NCI-H128 (cell line): ENCODE results near the gene LRRK1.

ENCODE experiments used
- DNase-seq: peaks from one replicate; lab custom pipeline; 2025; ENCODE audit not compliant: unreplicated experiment; lab: John Stamatoyannopoulos, UW

The LRRK1 gene

DNA sequence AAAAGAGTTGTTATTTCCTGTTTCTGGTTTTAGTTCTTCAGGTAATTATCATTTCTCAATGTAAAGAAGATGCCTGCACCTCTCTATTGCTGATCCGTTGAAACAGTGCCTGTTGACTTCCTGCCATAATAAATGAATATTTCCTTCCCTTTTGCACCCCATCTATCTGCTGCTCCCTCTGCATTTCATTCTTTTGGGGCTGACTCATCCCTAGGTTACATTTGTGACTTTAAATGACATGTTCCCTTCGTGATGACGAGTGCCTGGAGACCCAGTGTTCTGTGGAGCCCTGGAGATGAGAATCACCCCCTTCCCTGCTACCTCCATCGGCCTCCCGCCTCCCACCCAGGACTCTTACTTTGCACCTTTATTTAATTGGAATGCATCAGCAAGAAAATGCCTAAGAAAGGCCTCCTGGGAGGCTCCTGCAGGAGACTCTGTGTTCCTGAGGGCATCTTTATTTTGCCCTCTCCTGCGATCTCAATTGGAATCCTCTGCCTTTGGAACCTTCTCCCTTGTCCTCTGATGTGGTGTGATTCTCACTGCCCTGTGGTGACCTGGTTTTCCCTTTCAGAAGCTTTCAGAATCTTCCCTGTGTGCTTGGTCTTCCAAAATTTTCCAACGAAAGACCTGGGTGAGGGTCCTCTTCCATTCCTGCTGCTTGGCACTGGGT is 13.7 kb downstream of the LRRK1 start:
- no peak for DNase-seq

DNA sequence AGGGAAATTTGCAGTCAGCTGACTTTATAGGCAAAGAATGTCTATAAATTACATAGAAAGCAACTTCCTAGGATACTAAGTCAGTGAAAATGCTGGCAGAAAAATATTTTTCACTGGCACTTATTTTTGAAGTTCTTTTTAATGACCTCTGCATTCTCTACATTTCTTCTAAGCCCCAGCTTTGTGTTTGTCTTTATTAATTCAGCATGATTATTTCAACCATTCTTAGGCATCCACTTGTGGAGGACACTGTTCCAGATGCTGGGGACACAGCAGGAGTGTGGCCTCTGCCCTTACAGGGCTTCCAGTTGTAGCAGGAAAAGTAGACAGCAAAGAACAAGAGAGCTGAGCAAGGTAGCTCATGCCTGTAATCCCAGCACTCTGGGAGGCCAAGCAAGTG is 15.0 kb downstream of the LRRK1 start:
- DNase-seq: no peak

GRCh38 chr15:100934726-100935125 is 15.6 kb downstream of the LRRK1 start:
- no peak for DNase-seq

- DNase-seq: no peak
Measured at GRCh38 chr15:100937171-100937570, 18.0 kb downstream of the LRRK1 start.

DNA sequence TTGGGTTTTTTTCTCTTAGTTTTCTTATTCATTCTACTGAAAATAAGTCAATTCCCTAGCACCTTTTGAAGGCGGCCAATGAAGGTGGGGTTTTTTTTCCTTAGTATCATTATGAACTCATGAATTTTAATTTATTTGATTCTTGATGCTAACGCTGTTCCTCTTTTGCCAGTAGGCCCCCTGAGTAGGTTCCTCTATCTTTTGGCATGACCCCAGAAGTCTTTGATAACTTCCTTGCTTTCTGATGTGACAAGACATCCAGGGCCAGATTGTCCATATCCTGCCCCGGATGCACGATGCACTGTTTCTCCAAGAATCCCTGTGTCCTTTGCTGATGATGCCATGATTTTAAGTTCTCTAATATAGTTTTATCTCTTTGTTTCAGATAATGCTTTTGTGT is 20.6 kb downstream of the LRRK1 start:
- DNase-seq: no peak

DNA sequence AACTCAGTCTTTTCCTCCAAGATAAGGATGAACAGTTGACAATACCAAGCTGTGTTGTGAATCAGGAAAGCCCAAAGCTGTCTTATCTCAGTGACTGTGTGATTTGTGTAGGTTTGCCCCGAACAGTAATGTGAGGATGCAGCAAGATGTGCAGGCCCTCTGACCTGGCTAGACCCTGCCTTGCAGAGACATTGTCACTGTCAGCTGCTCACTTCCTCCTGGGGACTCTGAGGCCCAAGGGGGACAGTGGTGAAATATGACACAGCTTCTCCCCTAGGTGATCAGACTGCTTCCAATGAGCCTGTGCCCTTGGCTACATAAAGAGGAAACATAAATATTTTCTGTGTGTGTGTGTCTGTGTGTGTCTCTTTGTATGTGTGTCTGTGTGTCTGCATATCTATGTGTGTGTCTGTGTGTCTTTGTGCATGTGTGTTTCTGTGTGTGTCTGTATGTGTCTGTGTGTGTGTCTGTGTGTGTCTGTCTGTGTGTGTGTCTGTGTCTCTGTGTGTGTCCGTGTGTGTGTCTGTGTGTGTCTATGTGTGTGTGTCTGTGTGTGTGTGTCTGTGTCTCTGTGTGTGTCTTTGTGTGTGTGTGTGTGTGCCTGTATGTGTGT is 21.7 kb downstream of the LRRK1 start:
- DNase-seq: no peak

GRCh38 chr15:100941536-100941935 is 22.4 kb downstream of the LRRK1 start:
- DNase-seq: no peak

- DNase-seq: no peak
Measured at GRCh38 chr15:100942656-100943425, 23.7 kb downstream of the LRRK1 start.

DNA sequence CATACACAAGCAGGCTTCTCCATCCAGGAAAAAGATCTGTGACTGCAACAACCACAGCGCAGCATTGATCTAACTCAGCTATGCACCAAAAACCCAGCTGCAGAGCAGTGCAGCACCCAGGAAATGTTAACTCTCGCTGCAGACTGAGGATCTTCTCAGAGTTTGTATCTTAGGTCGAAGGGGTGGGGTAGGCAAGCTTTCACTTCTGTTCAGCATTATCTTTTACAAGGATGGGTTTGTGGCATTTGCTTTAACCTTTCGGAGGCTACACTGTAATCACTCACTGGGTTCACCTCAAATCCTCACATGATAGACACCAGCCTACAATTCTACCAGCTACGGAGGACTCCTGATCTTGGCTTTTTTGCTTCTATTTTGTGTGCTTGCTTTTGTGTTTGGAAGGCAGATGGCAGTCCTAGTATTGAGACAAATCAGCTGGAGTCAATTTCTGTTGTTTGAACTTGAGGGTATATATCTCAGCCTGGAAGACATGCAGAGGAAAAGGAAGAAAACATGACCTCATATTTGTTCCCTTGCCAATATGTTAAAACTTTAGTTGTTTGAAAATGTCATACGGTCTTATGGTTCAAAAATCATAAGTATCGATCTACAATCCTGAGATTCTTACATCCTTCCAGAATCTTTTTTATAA is 25.2 kb downstream of the LRRK1 start:
- DNase-seq: no peak

GRCh38 chr15:100944986-100945385 is 25.8 kb downstream of the LRRK1 start:
- no peak for DNase-seq

DNA sequence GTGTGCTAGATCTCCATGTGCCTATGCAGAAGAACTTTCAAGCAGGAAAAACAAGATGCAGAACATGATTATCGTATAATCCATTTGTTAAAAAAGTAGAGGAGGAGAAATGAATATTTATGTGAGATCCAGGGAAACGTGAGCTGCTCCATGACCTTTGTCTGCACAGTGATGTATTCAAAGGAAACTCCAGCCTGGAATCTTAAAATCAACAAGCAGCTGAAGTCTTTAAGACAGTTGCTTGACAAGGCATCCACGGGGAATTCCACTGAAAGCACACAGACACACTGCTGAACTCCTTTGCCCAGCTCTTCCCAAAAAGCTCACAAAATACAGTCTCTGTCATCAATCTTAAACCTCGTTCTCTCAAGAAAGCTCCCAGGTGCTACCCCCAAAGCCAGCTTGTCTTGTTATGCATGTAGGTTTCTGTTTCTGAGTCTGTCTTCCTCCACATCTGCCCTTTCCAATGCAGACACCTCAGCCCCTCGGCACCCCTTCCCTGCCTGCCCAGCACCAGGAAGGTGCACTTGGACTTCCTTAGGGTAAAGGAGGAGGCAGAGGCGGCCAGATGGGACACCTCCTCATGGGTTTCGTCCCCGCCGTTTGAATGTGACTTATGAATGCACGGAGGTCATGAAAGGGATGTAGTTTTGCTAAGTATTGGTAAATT is 28.7 kb downstream of the LRRK1 start:
- DNase-seq: no peak

DNA sequence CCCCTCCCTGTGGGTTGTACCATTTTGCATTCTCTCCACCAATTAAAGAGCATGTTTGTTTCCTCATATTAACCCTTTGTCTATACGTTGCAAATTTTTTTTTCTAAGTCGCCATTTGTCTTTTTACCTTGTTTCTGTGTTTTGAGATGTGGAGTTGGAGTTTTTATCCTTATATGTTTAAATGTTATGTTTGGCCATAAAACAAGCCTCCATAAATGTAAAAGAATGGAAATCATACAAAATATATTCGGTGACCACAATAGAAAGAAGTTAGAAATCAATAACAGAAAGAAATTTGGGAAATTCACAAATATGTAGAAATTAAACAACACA is 29.2 kb downstream of the LRRK1 start:
- DNase-seq: no peak

DNA sequence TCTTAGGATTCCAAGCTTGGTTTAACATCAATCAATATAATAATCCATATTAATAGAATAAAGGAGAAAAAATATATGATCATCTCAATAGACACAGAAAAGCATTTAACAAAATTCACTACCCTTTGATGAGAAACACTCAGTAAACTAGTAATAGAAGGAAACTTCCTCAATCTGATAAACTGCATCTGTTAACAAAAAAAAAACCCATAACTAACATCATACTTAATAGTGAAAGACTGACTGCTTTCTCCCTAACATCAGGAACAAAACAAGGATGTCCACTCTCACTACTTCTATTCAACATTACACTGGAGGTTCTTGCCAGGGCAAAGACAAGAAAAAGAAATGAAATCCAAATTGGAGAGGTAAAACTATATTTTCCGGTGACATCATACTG is 30.5 kb downstream of the LRRK1 start:
- DNase-seq: no peak

GRCh38 chr15:100951965-100952364 is 32.8 kb downstream of the LRRK1 start:
- no peak for DNase-seq

- no peak for DNase-seq
Measured at GRCh38 chr15:100952566-100952965, 33.4 kb downstream of the LRRK1 start.

- no peak for DNase-seq
Measured at GRCh38 chr15:100958326-100959065, 39.3 kb downstream of the LRRK1 start.

DNA sequence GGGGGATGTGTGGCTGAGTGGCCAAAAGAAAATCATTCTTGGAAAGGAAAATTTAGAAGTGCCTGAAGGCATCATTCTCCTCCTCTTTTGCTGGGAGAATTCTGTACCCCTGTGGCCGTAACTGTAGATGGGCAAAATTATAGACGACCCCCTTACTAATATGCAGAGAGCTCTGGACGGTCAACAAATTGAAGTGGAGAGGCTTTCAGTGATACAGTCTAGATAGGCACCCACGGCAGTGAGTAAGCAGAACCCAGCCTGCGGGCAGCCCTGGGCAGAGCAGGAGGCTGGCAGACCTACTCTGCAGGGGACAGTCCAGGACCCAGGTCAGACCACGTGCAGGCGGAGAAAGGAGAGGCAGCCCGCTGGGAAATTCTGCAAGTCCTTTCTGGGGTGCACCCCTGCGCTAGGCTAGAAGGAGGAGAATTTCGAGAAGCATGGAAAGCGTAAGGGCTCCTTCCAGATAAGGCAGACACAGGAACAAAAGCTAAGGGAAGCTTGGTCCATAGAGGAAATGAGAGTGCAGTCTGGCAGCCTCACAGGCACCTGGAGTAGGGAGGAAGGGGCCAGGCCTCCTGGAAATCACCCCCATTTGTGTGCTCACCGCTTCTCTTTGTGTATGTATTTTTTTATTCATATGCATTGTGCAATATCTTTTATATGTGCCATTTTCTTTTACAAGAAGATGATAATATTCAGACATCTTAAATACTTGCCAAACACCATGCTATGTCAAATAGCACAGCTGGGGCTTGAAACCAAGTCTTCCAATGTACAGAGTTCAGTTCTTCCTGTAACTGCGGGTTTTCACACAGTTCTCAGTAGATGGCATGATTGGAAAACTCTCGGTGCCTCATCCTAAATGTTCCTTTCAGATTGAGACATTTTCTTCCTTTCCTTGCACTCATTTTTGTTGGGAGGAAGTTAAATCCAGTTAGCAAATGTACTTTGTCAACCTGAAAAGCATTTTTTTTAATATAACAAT is 40.2 kb downstream of the LRRK1 start:
- no peak for DNase-seq

DNA sequence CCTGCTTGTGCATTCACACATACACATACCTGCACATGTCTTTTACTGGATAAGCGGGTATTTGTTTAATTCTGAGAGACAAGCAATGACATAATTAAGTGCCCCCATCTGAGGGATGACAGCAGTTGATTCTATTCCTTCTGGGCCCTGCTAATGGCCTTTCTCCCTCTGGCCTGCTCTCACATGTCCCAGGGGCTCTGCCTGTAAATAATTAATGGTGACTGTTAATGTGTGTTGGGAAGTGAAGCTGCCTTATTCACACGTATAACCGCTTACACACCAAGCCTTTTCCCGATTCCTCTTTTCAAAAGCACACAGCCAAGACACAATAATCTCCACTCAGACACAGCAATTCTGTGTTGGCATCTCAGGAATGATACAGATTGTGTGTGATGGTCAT is 47.8 kb downstream of the LRRK1 start:
- no peak for DNase-seq
